Right atrium auricular region (tissue), 2 donors: ENCODE measurements around the gene CDC42BPA. TPM values are rescaled to one million over a fixed set of nuclear protein-coding genes. Genes with fewer than 3 reads are reported as not detected.
A peak's percentile ranks its signal among the peaks of the same experiment; 100 is the strongest.

Experiments used
- DNase-seq: peaks from one replicate; pipeline ENCODE4 v3.0.0-alpha.2; 2019; ENCODE audit warnings: low spot score
- H3K27ac ChIP-seq, 2 donors: fragments of 200-600 bp; sonication (generic); 1 replicate in 1 of 2; 2 replicates in 1 of 2; pipeline ENCODE4 v1.5.1; 2016 to 2019
- H3K27me3 ChIP-seq, 2 donors: fragments of 200-600 bp; sonication (generic); one replicate each; pipeline versions ENCODE4 v1.5.1 to v1.6.0; 2017 to 2019
- H3K36me3 ChIP-seq: fragments of 200-600 bp; sonication (generic); one replicate; pipeline ENCODE4 v1.5.1; 2016
- H3K4me1 ChIP-seq, 2 donors: fragments of 200-600 bp; sonication (generic); one replicate each; pipeline versions ENCODE4 v1.5.1 to v1.6.0; 2017 to 2019
- H3K4me3 ChIP-seq, 2 donors: fragments of 200-600 bp; sonication (generic); 1 replicate in 1 of 2; 2 replicates in 1 of 2; pipeline ENCODE4 v1.5.1; 2017 to 2019; ENCODE audit warnings: mild to moderate bottlenecking in 1 of 2, moderate library complexity in 1 of 2
- H3K9me3 ChIP-seq, 2 donors: fragments of 200-600 bp; sonication (generic); one replicate each; pipeline ENCODE4 v1.5.1; 2019
- CTCF ChIP-seq, 2 donors: fragments of 200-600 bp; sonication (generic); IDR thresholded peaks; one replicate each; pipeline ENCODE4 v1.5.1; 2019; ENCODE audit warnings: antibody characterized with exemption in 2 of 2
- total RNA-seq, 2 donors: library from RNA; depleted of rRNA; stranded (reverse); fragments of >200 nt; gene quantifications; one replicate each; pipeline ENCODE4 v1.1.0, GENCODE V29; 2016

The CDC42BPA gene
- total RNA-seq, 2 donors from 2014 or later, result 26.0 to 32.0 TPM

- Histone ChIP-seq H3K36me3 (peaks cover 19% of the 10 kb centered on the region), H3K27ac (peak overlapping the region; percentile 61 to 91), H3K27me3 (no peaks in the 10 kb centered on the region), H3K4me3 (no peak overlapping the region), H3K9me3 (no peaks in the 10 kb centered on the region), H3K4me1 (peaks cover 0 to 71% of the 10 kb centered on the region in 2 donors)
- DNase-seq, result no peak
- TF ChIP-seq CTCF (IDR thresholded peaks at IDR 0.05), result no peak
These were observed 328.1 kb downstream of the CDC42BPA start for GRCh38 chr1:226990133-226990716.

DNA sequence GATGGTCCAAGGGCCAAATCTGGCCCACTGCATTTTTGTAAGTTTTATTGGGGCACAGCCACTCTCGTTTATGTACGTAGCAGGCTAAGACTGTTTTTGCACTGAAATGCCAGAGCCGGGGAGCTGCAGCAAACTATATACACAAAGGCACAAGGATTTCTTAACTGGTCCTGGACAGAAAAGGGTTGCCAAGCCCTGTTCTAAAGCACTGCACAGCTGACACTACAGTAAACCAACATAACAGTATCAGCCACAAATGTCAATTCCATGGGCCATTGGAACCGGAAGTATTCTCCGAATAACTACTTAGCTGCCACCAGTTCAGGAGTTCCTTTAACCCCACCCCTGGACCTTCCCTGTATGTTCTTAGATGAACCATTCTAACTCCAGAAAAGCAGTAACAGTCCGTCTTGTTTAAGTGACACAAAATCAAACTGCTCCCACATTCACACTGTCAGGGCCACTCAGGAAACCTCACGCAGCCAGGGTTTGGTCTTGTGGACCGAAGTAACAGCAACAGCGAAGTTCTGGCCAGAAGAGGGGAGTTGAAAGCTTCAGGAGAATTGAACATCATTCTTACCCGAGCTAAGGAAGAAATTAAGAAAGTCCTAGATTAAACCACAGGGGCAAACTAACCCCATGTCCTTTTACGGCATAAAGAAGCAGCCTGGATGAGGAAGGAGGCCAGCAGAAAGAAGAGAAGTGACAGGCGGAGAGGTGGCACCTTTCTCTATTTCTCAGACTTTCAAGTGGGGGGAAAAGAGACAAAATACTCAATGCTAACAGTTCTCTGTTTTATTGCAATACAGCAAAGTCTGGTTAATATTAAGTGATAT lies 329.0 kb downstream of the CDC42BPA start:
- no peaks in the 10 kb centered on the region for H3K27me3 ChIP-seq
- H3K9me3 ChIP-seq, result no peaks in the 10 kb centered on the region
- no peak for TF ChIP-seq CTCF (IDR thresholded peaks at IDR 0.05)
- H3K4me1 ChIP-seq, result peaks cover 0 to 72% of the 10 kb centered on the region in 2 donors
- no peak overlapping the region for H3K4me3 ChIP-seq
- peaks cover 19% of the 10 kb centered on the region for H3K36me3 ChIP-seq
- DNase-seq, result no peak
- peak overlapping the region; percentile 61 to 91 for H3K27ac ChIP-seq

- no peaks in the 10 kb centered on the region for H3K27me3 ChIP-seq
- peaks cover 26% of the 10 kb centered on the region for H3K36me3 ChIP-seq
- peak overlapping the region; percentile 61 to 91 for H3K27ac ChIP-seq
- TF ChIP-seq CTCF (IDR thresholded peaks at IDR 0.05), result no peak
- no peaks in the 10 kb centered on the region for H3K9me3 ChIP-seq
- no peak overlapping the region for H3K4me3 ChIP-seq
- peaks cover 0 to 73% of the 10 kb centered on the region in 2 donors for H3K4me1 ChIP-seq
- no peak for DNase-seq
These were observed 330.0 kb downstream of the CDC42BPA start for GRCh38 chr1:226988334-226988666.

DNA sequence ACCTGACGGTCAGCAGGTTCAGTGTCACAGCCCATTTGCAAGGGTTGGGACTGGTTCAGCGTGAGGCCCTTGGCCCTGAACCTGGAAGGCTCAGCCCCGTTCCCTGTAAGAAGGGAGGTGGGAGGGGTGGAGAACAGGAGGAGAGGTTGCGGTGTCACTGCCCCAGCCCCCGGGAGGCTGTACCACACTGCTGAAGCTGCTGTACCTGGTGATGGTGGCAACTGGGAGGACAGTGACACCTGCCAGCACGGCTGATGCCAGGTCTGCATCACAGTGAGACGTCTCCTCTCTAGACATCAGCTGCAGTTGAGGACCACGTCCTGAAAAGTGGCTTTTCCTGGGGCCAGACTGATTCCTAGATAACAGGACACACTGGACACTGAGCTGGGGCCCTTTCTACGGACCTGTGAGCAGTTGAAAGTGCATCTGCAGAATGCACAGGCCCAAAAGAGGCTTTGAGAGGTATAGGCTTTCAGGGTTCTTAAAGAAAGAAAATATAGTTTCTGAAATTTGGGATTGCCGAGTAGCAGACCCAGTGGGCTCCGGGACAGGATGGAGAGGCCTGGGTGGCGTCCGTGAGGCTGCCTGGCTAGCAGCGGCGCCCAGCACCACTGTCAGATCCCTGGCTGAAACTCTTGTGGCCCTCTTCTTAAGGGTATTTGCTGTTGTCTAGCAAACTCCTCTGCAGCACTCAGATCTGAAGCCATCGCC lies 330.5 kb downstream of the CDC42BPA start:
- TF ChIP-seq CTCF (IDR thresholded peaks at IDR 0.05), result no peak
- H3K27ac ChIP-seq, result peak overlapping the region; percentile 61 to 91
- no peak for DNase-seq
- peaks cover 0 to 78% of the 10 kb centered on the region in 2 donors for H3K4me1 ChIP-seq
- H3K36me3 ChIP-seq, result peaks cover 31% of the 10 kb centered on the region
- no peaks in the 10 kb centered on the region for H3K9me3 ChIP-seq
- H3K4me3 ChIP-seq, result no peak overlapping the region
- no peaks in the 10 kb centered on the region for H3K27me3 ChIP-seq

- TF ChIP-seq CTCF (IDR thresholded peaks at IDR 0.05), result no peak
- Histone ChIP-seq H3K27ac (peak overlapping the region; percentile 86 to 91), H3K4me1 (peaks cover 0 to 82% of the 10 kb centered on the region in 2 donors), H3K36me3 (peaks cover 37% of the 10 kb centered on the region), H3K9me3 (no peaks in the 10 kb centered on the region), H3K27me3 (no peaks in the 10 kb centered on the region), H3K4me3 (no peak overlapping the region)
- no peak for DNase-seq
These were observed 331.1 kb downstream of the CDC42BPA start for GRCh38 chr1:226987179-226987536.
